Kidney (tissue), 14 donors: ENCODE data around the gene FARS2. TPM values are rescaled to one million over a fixed set of nuclear protein-coding genes. Genes with fewer than 3 reads are reported as not detected.

Source experiments
- DNase-seq, 5 donors: peaks; one replicate each; pipeline ENCODE4 v3.0.0-alpha.2; 2013 to 2020
- FAIRE-seq: peaks from 2 replicates; lab custom pipeline; 2012; peaks lifted over from hg19 to GRCh38; lab: Jason Lieb, UNC
- H3K27ac ChIP-seq, 2 donors: one replicate each; pipeline ENCODE4 v1.7.0; 2013; ENCODE audit warnings: low read depth in 2 of 2, low read length in 2 of 2, inconsistent platforms in 1 of 2
- H3K27me3 ChIP-seq: one replicate; pipeline ENCODE4 v1.7.1; 2013; ENCODE audit warnings: low read length, inconsistent platforms; ENCODE audit not compliant: control insufficient read depth, insufficient read depth
- H3K36me3 ChIP-seq, 3 donors: one replicate each; pipeline versions ENCODE4 v1.7.0 to v1.7.1; 2013; ENCODE audit warnings: low read length in 3 of 3, control low read depth in 1 of 3, inconsistent platforms in 1 of 3; ENCODE audit not compliant: insufficient read depth in 3 of 3, control insufficient read depth in 2 of 3
- H3K4me1 ChIP-seq, 3 donors: one replicate each; pipeline versions ENCODE4 v1.7.0 to v1.7.1; 2013; ENCODE audit warnings: low read length in 3 of 3, inconsistent platforms in 1 of 3, low read depth in 1 of 3; ENCODE audit not compliant: control insufficient read depth in 2 of 3, insufficient read depth in 2 of 3
- H3K4me3 ChIP-seq, 3 donors: one replicate each; pipeline versions ENCODE4 v1.7.0 to v1.8.1; 2013; ENCODE audit warnings: low read length in 3 of 3, control low read depth in 1 of 3, inconsistent platforms in 1 of 3
- H3K9ac ChIP-seq, 3 donors: one replicate each; pipeline versions ENCODE4 v1.7.0 to v1.7.1; 2013; ENCODE audit warnings: low read length in 3 of 3, control low read depth in 1 of 3, inconsistent platforms in 1 of 3
- H3K9me3 ChIP-seq, 3 donors: one replicate each; pipeline versions ENCODE4 v1.7.0 to v1.7.1; 2013; ENCODE audit warnings: low read length in 3 of 3, control low read depth in 1 of 3, inconsistent platforms in 1 of 3; ENCODE audit not compliant: control insufficient read depth in 2 of 3, insufficient read depth in 1 of 3
- intact Hi-C: fragments of 100-400 bp; cut with DNase I; formaldehyde crosslinking; loops from one replicate; pipeline ENCODE4 v1.11.1; 2022
- polyA plus RNA-seq: library from polyadenylated mRNA; stranded (reverse); fragments of 350-450 nt; fragmentation: Illumina TruSeq; extraction: RNeasy Lipid Tissue Mini Kit (QIAGEN cat#74804); gene quantifications from one replicate; pipeline ENCODE4 v1.2.3, GENCODE V29; 2014; ENCODE audit warnings: low read depth, low replicate concordance; ENCODE audit not compliant: insufficient read depth
- total RNA-seq: library from RNA; stranded (reverse); fragmentation: NEBNext Ultra II Directional; extraction: Animal tissue kit (Norgen Biotek cat#: 25700); gene quantifications from one replicate; pipeline ENCODE4 v1.2.1, GENCODE V29; 2021
- TF ChIP-seq, protein P1 (sequence below): IDR thresholded peaks from 3 replicates; pipeline ENCODE4 v1.5.1; 2012; ENCODE audit warnings: mild to moderate bottlenecking, moderate library complexity, borderline replicate concordance; ENCODE audit not compliant: insufficient read depth; ENCODE audit errors: extremely low read depth
- donor health status: control.
- donor health status: control.
- donor health status: control.
- donor health status: control.
- donor health status: control.
- donor health status: DM: yes; HTN: yes; CAD: no.
- donor health status: Normal renal cell carcinoma (clear cell type).

The FARS2 gene
- total and polyA plus RNA-seq, 2 donors from 2014 or later, result 22.1 to 24.8 TPM

DNA sequence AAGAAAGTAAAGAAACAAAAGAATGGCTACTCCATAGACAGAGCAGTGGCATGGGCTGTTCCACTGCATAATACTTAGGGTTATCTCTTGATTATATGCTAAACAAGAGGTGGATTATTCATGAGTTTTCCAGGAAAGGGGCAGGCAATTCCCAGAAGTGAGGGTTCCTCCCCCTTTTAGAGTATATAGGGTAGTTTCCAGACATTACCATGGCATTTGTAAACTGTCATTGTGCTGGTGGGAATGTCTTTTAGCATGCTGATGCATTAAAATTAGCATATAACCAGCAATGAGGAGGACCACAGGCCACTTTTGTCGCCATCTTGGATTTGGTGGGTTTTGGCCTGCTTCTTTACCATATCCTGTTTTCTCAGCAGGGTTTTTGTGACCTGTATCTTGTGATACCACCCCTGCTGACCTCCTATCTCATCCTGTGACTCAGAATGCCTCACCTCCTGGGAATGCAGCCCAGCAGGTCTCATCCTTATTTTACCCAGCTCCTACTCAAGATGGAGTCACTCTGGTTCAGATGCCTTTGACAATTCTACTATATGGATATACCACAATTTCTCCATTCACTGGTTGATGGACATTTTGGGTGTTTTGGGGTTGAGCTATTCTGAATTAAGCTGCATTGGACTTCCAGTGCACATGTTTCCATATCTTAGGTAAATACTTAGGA lies 280.6 kb downstream of the FARS2 start:
- Histone ChIP-seq H3K36me3 (no peaks in the 10 kb centered on the region), H3K4me3 (no peak overlapping the region), H3K27me3 (no peaks in the 10 kb centered on the region), H3K27ac (no peak overlapping the region), H3K9ac (no peak overlapping the region), H3K4me1 (no peaks in the 10 kb centered on the region), H3K9me3 (no peaks in the 10 kb centered on the region)
- DNase-seq (no peak), FAIRE-seq (no peak)
- intact Hi-C loops, result no loop called here
- TF ChIP-seq, protein P1, sequence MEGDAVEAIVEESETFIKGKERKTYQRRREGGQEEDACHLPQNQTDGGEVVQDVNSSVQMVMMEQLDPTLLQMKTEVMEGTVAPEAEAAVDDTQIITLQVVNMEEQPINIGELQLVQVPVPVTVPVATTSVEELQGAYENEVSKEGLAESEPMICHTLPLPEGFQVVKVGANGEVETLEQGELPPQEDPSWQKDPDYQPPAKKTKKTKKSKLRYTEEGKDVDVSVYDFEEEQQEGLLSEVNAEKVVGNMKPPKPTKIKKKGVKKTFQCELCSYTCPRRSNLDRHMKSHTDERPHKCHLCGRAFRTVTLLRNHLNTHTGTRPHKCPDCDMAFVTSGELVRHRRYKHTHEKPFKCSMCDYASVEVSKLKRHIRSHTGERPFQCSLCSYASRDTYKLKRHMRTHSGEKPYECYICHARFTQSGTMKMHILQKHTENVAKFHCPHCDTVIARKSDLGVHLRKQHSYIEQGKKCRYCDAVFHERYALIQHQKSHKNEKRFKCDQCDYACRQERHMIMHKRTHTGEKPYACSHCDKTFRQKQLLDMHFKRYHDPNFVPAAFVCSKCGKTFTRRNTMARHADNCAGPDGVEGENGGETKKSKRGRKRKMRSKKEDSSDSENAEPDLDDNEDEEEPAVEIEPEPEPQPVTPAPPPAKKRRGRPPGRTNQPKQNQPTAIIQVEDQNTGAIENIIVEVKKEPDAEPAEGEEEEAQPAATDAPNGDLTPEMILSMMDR, result no peak

DNA sequence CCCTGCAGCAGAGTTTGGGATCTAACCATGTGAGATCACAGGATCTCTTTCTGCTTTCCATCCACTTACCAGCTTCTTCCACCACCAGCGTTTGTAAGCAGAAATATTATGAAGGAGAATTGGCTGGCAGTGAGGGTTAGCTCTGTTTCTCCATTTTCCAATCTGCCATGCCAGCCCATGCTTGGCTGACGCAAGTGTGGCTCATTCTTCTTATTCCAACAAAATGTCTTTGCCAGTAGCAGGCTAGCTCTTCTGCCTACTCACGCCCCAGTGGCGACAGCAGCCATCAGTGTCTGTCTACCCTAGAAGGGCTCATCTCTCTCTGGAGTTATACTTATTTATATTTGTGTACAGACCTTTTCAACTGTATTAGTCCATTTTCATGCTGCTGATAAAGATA lies 286.2 kb downstream of the FARS2 start:
- TF ChIP-seq, protein P1, result no peak
- intact Hi-C loops, result no loop called here
- Histone ChIP-seq H3K9me3 (peaks cover 0 to 7% (median 0%) of the 10 kb centered on the region in 3 donors), H3K9ac (no peak overlapping the region), H3K36me3 (peaks cover 0 to 4% (median 0%) of the 10 kb centered on the region in 3 donors), H3K4me1 (no peaks in the 10 kb centered on the region), H3K27ac (no peak overlapping the region), H3K4me3 (no peak overlapping the region), H3K27me3 (no peaks in the 10 kb centered on the region)
- no peak for FAIRE-seq
- no peak for DNase-seq

DNA sequence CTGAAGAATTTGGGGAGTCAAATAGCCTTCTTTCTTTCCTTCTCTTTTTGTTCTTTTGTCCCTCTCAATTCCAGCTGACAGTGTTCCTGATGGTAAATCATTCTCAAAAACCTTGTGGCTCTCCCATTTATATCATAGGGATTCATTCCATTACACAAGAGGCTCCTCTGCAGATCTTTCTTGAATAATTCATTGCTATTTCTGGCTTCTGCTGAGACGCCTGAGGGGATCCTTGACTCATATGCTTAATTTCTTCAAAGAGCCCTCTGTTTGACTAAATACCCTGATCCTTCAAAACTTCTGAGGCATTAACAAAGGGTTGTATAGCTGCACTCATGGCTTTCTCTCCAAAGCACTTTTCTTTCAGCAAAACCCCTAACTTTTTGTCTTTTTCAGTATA lies 289.3 kb downstream of the FARS2 start:
- TF ChIP-seq, protein P1, result no peak
- Histone ChIP-seq H3K27me3 (no peaks in the 10 kb centered on the region), H3K9me3 (peaks cover 0 to 7% (median 0%) of the 10 kb centered on the region in 3 donors), H3K9ac (no peak overlapping the region), H3K27ac (no peak overlapping the region), H3K36me3 (peaks cover 0 to 4% (median 0%) of the 10 kb centered on the region in 3 donors), H3K4me3 (no peak overlapping the region), H3K4me1 (no peaks in the 10 kb centered on the region)
- FAIRE-seq (no peak), DNase-seq (no peak)
- intact Hi-C loops, result no loop called here
